ENCODE measurements around the gene TOX3. TPM values are rescaled to one million over a fixed set of nuclear protein-coding genes. Genes with fewer than 3 reads are reported as not detected.

TOX3 gene
- total and polyA plus RNA-seq, 2 of the 13 experiments (the other 11 are each of a cell fraction or from before 2014, with no cell fraction given) = 14.5 to 98.6 TPM

DNA sequence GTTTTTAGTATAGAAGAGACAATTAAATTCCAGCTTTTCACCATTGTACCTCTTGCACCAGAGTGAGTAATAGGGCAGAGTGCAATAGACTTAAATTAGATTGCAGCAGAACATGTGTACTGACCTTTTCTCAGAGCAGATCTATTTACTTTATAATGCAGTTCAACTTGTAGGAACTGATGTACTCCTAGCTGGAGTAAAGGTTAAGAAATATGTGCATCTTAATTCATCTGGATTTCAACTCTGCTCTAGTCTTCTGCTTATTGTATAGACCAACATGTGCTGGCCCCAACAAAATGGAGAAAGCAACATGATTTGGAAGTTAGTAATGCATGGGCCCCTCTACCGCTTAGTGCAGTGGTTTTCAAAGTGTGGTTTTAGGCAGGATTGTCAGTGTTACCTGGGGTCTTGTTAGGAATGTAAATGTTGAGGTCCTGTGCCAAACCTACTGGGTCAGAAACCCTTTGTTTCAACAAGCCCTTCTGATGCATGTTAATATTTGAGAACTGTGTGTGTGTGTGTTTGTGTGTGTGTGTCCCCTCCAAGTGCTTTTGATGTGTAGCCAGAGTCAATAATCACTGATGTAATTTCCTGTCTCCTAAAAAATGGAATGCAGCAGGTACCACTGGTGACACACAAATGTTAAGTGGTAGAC lies 138.6 kb downstream of the TOX3 start (continued):
- TF ChIP-seq RERE (CRISPR knock-in tag; IDR thresholded peaks at IDR 0.05; ENCODE audit: low read depth) (peak; percentile 89), MAX (IDR thresholded peaks at IDR 0.05) (peak; percentile 53), NCOA2 (CRISPR knock-in tag; IDR thresholded peaks at IDR 0.05) (peak; percentile 93), RXRB (CRISPR knock-in tag; IDR thresholded peaks at IDR 0.05; ENCODE audit: borderline replicate concordance) (peak; percentile 84), REPIN1 (CRISPR knock-in tag; IDR thresholded peaks at IDR 0.05; ENCODE audit: borderline replicate concordance, low read depth) (peak; percentile 52; the same call in 1 of the 2 replicates), ZNF839 (CRISPR knock-in tag; IDR thresholded peaks at IDR 0.05; ENCODE audit: borderline replicate concordance) (no peak), DMTF1 (CRISPR knock-in tag; IDR thresholded peaks at IDR 0.05) (no peak), THRA (CRISPR knock-in tag; IDR thresholded peaks at IDR 0.05; ENCODE audit: borderline replicate concordance) (peak; percentile 84; the same call in 1 of the 2 replicates), SNRNP70 (IDR thresholded peaks at IDR 0.05; ENCODE audit: low read depth, low read length) (no peak), KMT2B (CRISPR knock-in tag; IDR thresholded peaks at IDR 0.05) (no peak), PRDM4 (CRISPR knock-in tag; IDR thresholded peaks at IDR 0.05; ENCODE audit: borderline replicate concordance) (no peak), ZBTB3 (CRISPR knock-in tag; IDR thresholded peaks at IDR 0.05; ENCODE audit: borderline replicate concordance, low read depth) (peak; percentile 91; the same call in 1 of the 2 replicates), NAIF1 (CRISPR knock-in tag; IDR thresholded peaks at IDR 0.05; ENCODE audit: borderline replicate concordance) (peak; percentile 56; the same call in 1 of the 2 replicates), ZFP36L1 (CRISPR knock-in tag; IDR thresholded peaks at IDR 0.05) (0 out of 2 replicates have a peak, but pooled peaks have one; percentile 50)
- TF ChIP-seq, protein P1, sequence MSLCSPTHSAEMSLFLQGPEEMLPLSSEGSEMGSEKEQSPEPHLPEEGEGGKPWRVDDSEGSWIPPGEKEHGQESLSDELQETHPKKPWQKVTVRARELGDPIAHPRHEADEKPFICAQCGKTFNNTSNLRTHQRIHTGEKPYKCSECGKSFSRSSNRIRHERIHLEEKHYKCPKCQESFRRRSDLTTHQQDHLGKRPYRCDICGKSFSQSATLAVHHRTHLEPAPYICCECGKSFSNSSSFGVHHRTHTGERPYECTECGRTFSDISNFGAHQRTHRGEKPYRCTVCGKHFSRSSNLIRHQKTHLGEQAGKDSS (CRISPR knock-in tag; IDR thresholded peaks at IDR 0.05; ENCODE audit: borderline replicate concordance, low read depth) = 0 out of 2 replicates have a peak, but pooled peaks have one; percentile 59
